ENCODE measurements around the gene ANKRD13D. TPM values are rescaled to one million over a fixed set of nuclear protein-coding genes. Genes with fewer than 3 reads are reported as not detected.

The ANKRD13D gene
- total and polyA plus RNA-seq, 2 of the 8 experiments (the other 6 are each of a cell fraction or from before 2014, with no cell fraction given) = 24.9 to 26.5 TPM

- H2BK120ac ChIP-seq (replicated peaks; ENCODE audit: low read depth, low read length) = no peak overlapping the region
- peaks cover 2 to 9% (median 8%) of the 10 kb centered on the region in 4 experiments; a peak in 5 of 8 replicates for H3K36me3 ChIP-seq (ENCODE audit: control insufficient read depth in 2 of 4, insufficient read depth in 4 of 4, low read length in 3 of 4)
- peak overlapping the region; percentile 52; the same call in 1 of the 2 replicates for H2BK5ac ChIP-seq (ENCODE audit: low read depth, low read length)
- no peak overlapping the region for H3K14ac ChIP-seq (ENCODE audit: insufficient read length)
- 0 out of 2 replicates have a peak overlapping the region, but pooled peaks have one; percentile 24 for H2AK5ac ChIP-seq (ENCODE audit: low read depth, low read length)
- peaks cover 0 to 51% of the 10 kb centered on the region in 2 experiments; a peak in 3 of 4 replicates for H3K79me2 ChIP-seq (ENCODE audit: control insufficient read depth in 1 of 2, insufficient read depth in 2 of 2, low read length in 2 of 2)
- no peaks in the 10 kb centered on the region for H3K27me3 ChIP-seq (replicated peaks in 1 of 4; ENCODE audit: control insufficient read depth in 3 of 4, extremely low read depth in 1 of 4, insufficient read depth in 3 of 4, low read length in 3 of 4)
- H2BK20ac ChIP-seq (ENCODE audit: low read length) = no peak overlapping the region
- H3K4me2 ChIP-seq (ENCODE audit: insufficient read depth in 1 of 2, low read depth in 2 of 2, low read length in 2 of 2) = no peak overlapping the region
- no peak overlapping the region for H2BK15ac ChIP-seq (ENCODE audit: low read length)
- H3K27ac ChIP-seq (ENCODE audit: low read depth, low read length) = no peak overlapping the region
- peak overlapping the region; percentile 83; the same call in 1 of the 2 replicates for H4K8ac ChIP-seq (ENCODE audit: extremely low read depth, insufficient read depth, low read length)
- H3K4me3 ChIP-seq (ENCODE audit: extremely low read depth in 1 of 4, insufficient read depth in 2 of 4, low read depth in 3 of 4, low read length in 4 of 4) = no peak overlapping the region
- peaks cover 9 to 24% of the 10 kb centered on the region in 2 experiments for H4K20me1 ChIP-seq (replicated peaks in 1 of 2; ENCODE audit: control insufficient read depth in 1 of 2, insufficient read depth in 2 of 2, low read length in 2 of 2)
- H4K5ac ChIP-seq (ENCODE audit: insufficient read length, low read depth, low read length) = no peak overlapping the region
- 87% methylated on average over 31 of the region's 35 CpGs; no CpG with 5 or more reads in 1 of the 2 experiments for WGBS, 2 experiments (ENCODE audit: extremely low coverage in 1 of 2, insufficient coverage in 1 of 2, insufficient read length in 1 of 2, insufficient replicate concordance in 2 of 2, low coverage in 1 of 2, low lambda C conversion rate in 2 of 2, missing lambda C conversion rate in 1 of 2)
- CTCF ChIA-PET (ENCODE audit: partially characterized antibody) = interaction anchor here (0.6 to 2.9 kb wide), 6 partner anchors 12 to 71 kb away, joined by 3 to 23 read pairs (median 4); no protein-coding TSS in a partner anchor
- no peak overlapping the region for H2BK12ac ChIP-seq (ENCODE audit: low read depth, low read length)
- POLR2A ChIA-PET (ENCODE audit: partially characterized antibody) = interaction anchor here (1.2 to 1.3 kb wide), 2 partner anchors 8 to 12 kb away, joined by 3 to 4 read pairs; partner anchors contain the start of gene GRK2
- FAIRE-seq (no peak), DNase-seq (ENCODE audit: low read depth in 1 of 2, low spot score in 2 of 2) (no peak)
- H4K91ac ChIP-seq (replicated peaks; ENCODE audit: insufficient read length, low read length) = no peak overlapping the region
- no peak overlapping the region for H3K9ac ChIP-seq (replicated peaks in 1 of 4; ENCODE audit: extremely low read depth in 1 of 4, low read depth in 3 of 4, low read length in 3 of 4)
- no peaks in the 10 kb centered on the region for H3K9me3 ChIP-seq (ENCODE audit: insufficient read depth in 2 of 2, low read depth in 1 of 2, low read length in 1 of 2)
- no peak overlapping the region for H3K23ac ChIP-seq (ENCODE audit: insufficient read length)
- no peak overlapping the region for H3K56ac ChIP-seq (replicated peaks; ENCODE audit: insufficient read length, low read depth, low read length)
- H3K23me2 ChIP-seq (ENCODE audit: low read depth, low read length) = no peaks in the 10 kb centered on the region; the same call in 1 of the 2 replicates
- H3K4ac ChIP-seq (replicated peaks; ENCODE audit: insufficient read length, low read depth, low read length) = no peak overlapping the region
- peaks cover 2 to 40% (median 29%) of the 10 kb centered on the region in 4 experiments for H3K4me1 ChIP-seq (replicated peaks in 1 of 4; ENCODE audit: control insufficient read depth in 3 of 4, insufficient read depth in 4 of 4, low read length in 3 of 4)
- H2AFZ ChIP-seq (ENCODE audit: low read length) = no peak overlapping the region
- H3K79me1 ChIP-seq (ENCODE audit: low read depth, low read length) = peaks cover 20% of the 10 kb centered on the region
- no peak overlapping the region; the same call in 1 of the 2 replicates for H3K18ac ChIP-seq (ENCODE audit: extremely low read depth, low read length)
- TF ChIP-seq TAF1 (IDR thresholded peaks at IDR 0.05; ENCODE audit: low read depth, low read length) (no peak), KDM1A (IDR thresholded peaks at IDR 0.05; ENCODE audit: borderline replicate concordance, low read length) (no peak), ATF3 (IDR thresholded peaks at IDR 0.05; ENCODE audit: insufficient read depth, low read depth, low read length) (no peak), POLR2A (IDR thresholded peaks at IDR 0.05; ENCODE audit: control extremely low read depth in 1 of 2, low read depth in 2 of 2, low read length in 2 of 2) (no peak), BRCA1 (IDR thresholded peaks at IDR 0.05; ENCODE audit: low read depth, low read length) (no peak), JUND (IDR thresholded peaks at IDR 0.05; ENCODE audit: low read length) (no peak), CTCF (IDR thresholded peaks at IDR 0.05; ENCODE audit: control extremely low read depth in 1 of 3, insufficient read depth in 1 of 3, low read depth in 1 of 3, low read length in 3 of 3) (no peak), SP2 (IDR thresholded peaks at IDR 0.05; ENCODE audit: low read length) (no peak), CEBPB (IDR thresholded peaks at IDR 0.05; ENCODE audit: low read depth, low read length) (no peak)
Observed at GRCh38 chr11:67274768-67275605, 14.1 kb upstream of the ANKRD13D start.
